Activated CD8-positive, alpha-beta memory T cell treated with anti-CD3 and anti-CD28 coated beads for 1 hour (primary cell): ENCODE data around the gene RAB8B.
"Not testable (repeated sequence)": the region's sequence is repeated elsewhere in the genome, so short reads cannot be mapped to it uniquely, and the experiment has no call there.

Source experiments
- DNase-seq, 2 donors: peaks; one replicate each; pipeline ENCODE4 v3.0.0-alpha.2; 2020; ENCODE audit warnings: low read depth in 1 of 2; ENCODE audit errors: extremely low read depth in 1 of 2

RAB8B gene

DNA sequence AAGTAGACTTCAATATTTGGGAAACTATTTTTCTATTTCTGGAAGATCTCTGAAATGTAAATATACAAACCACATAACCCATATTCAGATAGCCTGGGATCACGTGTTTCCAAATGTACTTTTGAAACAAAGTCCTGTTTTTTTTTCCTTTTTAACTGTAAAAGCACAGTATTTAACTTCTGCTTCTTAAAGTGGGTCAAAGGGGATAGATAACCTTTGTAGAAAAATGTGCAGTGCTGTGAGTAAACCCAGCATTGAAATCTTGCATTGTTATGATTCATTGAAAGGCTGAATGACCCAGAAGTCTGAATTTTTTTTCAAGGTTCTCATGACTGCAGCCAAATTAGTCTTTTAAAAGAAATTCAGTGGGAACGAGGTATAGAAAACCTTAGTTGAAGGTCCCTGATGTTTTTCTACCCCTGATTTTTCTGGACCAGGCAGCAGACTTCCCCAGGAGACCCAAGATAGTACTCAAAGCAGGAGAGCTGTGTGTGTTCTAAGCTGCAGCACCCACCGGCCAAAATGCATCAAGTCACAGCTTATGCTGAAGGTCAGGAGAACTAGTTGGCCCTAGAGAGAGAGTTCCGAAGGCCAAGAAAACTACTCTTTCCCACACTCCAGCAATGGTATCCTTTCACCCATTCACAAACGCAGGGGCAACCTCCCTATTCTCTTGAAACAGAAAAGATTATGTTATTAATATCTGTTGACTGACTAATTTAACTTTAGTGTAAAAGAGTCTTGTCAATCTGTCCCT is 44.4 kb downstream of the RAB8B start:
- DNase-seq, result no peak

DNA sequence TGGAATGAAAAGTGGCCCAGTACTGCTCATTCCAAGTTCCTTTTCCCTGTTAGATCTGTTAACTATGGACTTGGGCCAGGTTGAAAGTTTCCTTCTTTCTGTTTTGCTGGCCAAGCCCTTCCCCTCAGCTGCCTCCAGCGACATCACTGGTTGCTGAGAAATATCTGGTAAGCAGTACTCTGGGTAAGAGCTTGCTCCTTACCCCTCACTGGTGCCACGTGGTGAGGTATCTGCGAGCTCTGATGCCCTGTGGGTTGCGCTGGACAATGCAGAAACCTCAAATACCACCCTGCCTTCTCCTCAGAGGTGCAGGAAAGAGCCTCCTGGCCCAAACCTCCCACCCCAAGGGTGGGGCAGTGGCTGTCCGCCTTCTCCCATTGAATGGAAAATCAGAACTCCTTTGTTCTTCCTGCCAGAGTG is 45.1 kb downstream of the RAB8B start:
- no peak for DNase-seq

GRCh38 chr15:63236272-63236671 is 46.9 kb downstream of the RAB8B start:
- no peak for DNase-seq

- not testable (repeated sequence) for DNase-seq
These were observed 47.7 kb downstream of the RAB8B start for GRCh38 chr15:63237086-63237485.

GRCh38 chr15:63238171-63238570 is 48.8 kb downstream of the RAB8B start:
- DNase-seq, result no peak

- DNase-seq, result no peak
These were observed 49.4 kb downstream of the RAB8B start for GRCh38 chr15:63238796-63239195.

GRCh38 chr15:63240109-63240508 is 50.7 kb downstream of the RAB8B start:
- no peak for DNase-seq

- DNase-seq, result no peak
These were observed 51.9 kb downstream of the RAB8B start for GRCh38 chr15:63241316-63241715.

- DNase-seq, result no peak
These were observed 53.7 kb downstream of the RAB8B start for GRCh38 chr15:63243101-63243500.

DNA sequence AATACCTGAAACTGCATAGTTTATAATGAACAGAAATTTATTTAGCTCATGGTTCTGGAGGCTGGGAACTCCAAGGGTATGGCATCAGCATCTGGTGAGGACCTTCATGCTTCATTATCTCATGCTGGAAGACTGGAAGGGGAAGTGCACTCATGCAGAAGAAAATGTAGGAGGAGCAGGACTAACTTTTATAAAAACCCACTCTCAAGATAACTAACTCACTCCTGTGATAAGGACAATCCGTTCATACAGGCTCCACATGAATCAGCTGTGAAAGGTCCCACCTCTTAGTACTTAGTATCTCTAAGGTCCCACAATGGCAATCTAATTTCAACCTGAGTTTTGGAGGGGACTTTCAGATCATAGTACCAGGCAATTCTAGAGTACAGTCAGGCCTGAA is 54.4 kb downstream of the RAB8B start:
- no peak for DNase-seq

- DNase-seq, result no peak
These were observed 55.0 kb downstream of the RAB8B start for GRCh38 chr15:63244399-63244798.

GRCh38 chr15:63244976-63245645 is 55.7 kb downstream of the RAB8B start:
- DNase-seq, result no peak

- DNase-seq, result no peak
These were observed 57.5 kb downstream of the RAB8B start for GRCh38 chr15:63246691-63247469.

DNA sequence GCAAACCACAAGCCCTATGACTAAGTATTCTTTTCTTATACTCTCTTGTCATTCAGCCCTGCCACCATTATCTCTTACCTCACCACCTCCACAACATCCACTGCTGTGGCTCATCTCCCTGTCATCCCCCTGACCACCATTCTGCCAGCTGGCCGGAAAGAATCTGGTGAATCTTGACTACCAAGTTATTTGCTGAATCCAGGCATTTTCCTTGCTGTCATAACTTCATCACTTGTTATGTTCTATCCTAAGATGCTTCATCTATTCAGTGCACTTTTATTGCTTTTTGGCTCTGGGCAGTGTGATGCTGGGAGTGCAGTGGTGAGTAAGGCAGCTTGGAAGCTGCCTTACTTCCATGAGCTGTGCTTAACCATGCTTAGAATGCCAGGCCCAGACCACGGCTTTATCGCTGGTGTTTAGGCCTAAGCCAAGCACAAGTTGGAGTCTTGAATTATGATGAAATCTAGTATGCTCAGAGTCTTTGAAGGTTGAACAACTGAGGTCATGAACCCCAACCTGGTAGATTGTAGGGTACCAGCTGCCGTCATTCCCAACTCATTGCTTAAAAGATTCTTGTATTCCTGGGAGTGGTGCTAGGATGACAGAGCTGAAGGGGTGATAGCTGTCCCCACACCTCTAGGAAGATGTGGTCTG is 61.0 kb downstream of the RAB8B start:
- DNase-seq, result no peak

- no peak for DNase-seq
These were observed 62.3 kb downstream of the RAB8B start for GRCh38 chr15:63251701-63252100.

DNA sequence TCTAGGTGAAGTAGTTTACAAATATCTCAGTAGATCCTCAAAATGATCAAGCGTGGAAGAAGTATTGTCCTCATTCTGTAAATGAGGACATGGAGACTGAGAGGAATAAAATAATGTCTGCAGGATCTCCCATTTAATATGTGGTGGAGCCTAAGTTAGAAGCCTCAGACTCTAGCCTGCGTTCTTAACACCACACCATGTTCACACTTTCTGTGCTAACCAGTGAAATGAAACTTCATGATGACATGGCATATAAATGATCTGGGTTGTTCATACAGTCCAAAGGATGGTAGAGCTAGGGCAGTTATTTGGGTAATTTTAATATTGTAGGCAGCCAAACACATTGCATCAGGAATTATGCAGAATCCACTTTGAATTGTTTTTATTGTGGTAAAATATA is 62.9 kb downstream of the RAB8B start:
- no peak for DNase-seq

DNA sequence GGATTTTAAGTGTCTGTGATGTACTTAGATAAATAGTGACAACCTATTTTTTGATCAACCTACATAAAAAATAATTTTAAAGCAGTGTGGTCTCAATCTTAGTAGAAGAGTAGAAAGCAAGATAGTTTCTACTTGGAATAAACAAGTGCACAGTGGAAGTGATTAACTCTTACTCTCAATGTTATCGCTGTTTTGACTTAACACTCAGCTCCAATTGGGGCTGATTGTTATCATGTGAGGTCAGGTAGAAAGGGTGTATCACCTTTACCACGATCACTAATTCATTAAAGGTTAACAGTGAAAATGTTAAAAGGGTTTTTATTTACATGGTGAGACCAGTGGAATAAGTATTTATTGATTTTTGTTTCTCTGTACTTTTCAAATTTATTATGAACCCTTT is 65.6 kb downstream of the RAB8B start:
- no peak for DNase-seq

DNA sequence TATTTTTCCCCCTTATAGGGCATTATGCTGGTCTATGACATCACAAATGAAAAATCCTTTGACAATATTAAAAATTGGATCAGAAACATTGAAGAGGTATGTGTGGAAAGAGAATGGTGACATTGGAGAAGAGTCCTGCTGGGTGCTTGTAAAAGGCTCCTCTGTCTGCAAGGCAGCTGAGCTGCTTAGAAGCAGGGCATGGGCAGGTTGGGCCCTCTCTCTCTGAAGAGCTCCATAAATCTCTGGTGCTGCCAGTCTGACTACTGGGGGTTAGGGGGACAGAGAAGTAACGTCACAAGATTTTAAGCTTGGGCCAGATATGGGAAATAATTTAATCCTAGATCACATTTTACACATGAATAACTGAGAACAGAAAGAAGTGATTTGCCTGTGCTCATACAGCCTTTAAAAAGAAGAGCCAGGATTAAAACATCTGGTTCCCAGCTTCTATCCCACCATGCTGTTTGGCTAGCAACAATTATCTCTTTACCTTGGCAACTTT is 66.1 kb downstream of the RAB8B start:
- no peak for DNase-seq

- no peak for DNase-seq
These were observed 67.2 kb downstream of the RAB8B start for GRCh38 chr15:63256433-63257274.

GRCh38 chr15:63258658-63259057 is 69.3 kb downstream of the RAB8B start:
- DNase-seq, result no peak
